Kidney capillary endothelial cell (primary cell): ENCODE results near the gene CAPZA1.
A peak's percentile ranks its signal among the peaks of the same experiment; 100 is the strongest.
"Not testable (repeated sequence)": the region's sequence is repeated elsewhere in the genome, so short reads cannot be mapped to it uniquely, and the experiment has no call there.

Experiments used
- DNase-seq: peaks from one replicate; pipeline ENCODE4 v3.0.0-alpha.2; 2018; ENCODE audit warnings: low spot score

The CAPZA1 gene

GRCh38 chr1:112626887-112627286 lies 7.3 kb downstream of the CAPZA1 start:
- DNase-seq = no peak

GRCh38 chr1:112628516-112628915 lies 8.9 kb downstream of the CAPZA1 start:
- DNase-seq = no peak

- DNase-seq = no peak
Measured at GRCh38 chr1:112629256-112629655, 9.6 kb downstream of the CAPZA1 start.

- DNase-seq = no peak
Measured at GRCh38 chr1:112633628-112634027, 14.0 kb downstream of the CAPZA1 start.

- no peak for DNase-seq
Measured at GRCh38 chr1:112634367-112634766, 14.7 kb downstream of the CAPZA1 start.

- no peak for DNase-seq
Measured at GRCh38 chr1:112636056-112636455, 16.4 kb downstream of the CAPZA1 start.

GRCh38 chr1:112636597-112637253 lies 17.1 kb downstream of the CAPZA1 start:
- peak; percentile 30 for DNase-seq

- no peak for DNase-seq
Measured at GRCh38 chr1:112637254-112638109, 17.9 kb downstream of the CAPZA1 start.

GRCh38 chr1:112638110-112638428 lies 18.4 kb downstream of the CAPZA1 start:
- DNase-seq = no peak

- DNase-seq = not testable (repeated sequence)
Measured at GRCh38 chr1:112640437-112640836, 20.8 kb downstream of the CAPZA1 start.

GRCh38 chr1:112643080-112643479 lies 23.4 kb downstream of the CAPZA1 start:
- no peak for DNase-seq

GRCh38 chr1:112646225-112646624 lies 26.6 kb downstream of the CAPZA1 start:
- no peak for DNase-seq

- no peak for DNase-seq
Measured at GRCh38 chr1:112651205-112651604, 31.6 kb downstream of the CAPZA1 start.

GRCh38 chr1:112665857-112666256 lies 46.2 kb downstream of the CAPZA1 start:
- no peak for DNase-seq

GRCh38 chr1:112666946-112667345 lies 47.3 kb downstream of the CAPZA1 start:
- DNase-seq = no peak

GRCh38 chr1:112672009-112672408 lies 52.4 kb downstream of the CAPZA1 start:
- DNase-seq = no peak

- no peak for DNase-seq
Measured at GRCh38 chr1:112672842-112673241, 53.2 kb downstream of the CAPZA1 start.

- DNase-seq = peak; percentile 48
Measured at GRCh38 chr1:112673592-112674439, 54.2 kb downstream of the CAPZA1 start.

GRCh38 chr1:112674440-112674985 lies 54.9 kb downstream of the CAPZA1 start, which contains the start of gene MOV10:
TSS of gene MOV10 (plus strand) at chr1:112674659. CDS start at chr1:112674913, 254 bp downstream.
- DNase-seq = peak; percentile 59

GRCh38 chr1:112674986-112675727 lies 55.5 kb downstream of the CAPZA1 start:
- DNase-seq = peak; percentile 56

- DNase-seq = no peak
Measured at GRCh38 chr1:112675728-112676381, 56.2 kb downstream of the CAPZA1 start.
